ENCODE measurements around the gene HYPK. TPM values are rescaled to one million over a fixed set of nuclear protein-coding genes. Genes with fewer than 3 reads are reported as not detected.

HYPK gene
- total RNA-seq, 6 donors from 2014 or later, result 6.5 to 41.9 (median 14.1) TPM

DNA sequence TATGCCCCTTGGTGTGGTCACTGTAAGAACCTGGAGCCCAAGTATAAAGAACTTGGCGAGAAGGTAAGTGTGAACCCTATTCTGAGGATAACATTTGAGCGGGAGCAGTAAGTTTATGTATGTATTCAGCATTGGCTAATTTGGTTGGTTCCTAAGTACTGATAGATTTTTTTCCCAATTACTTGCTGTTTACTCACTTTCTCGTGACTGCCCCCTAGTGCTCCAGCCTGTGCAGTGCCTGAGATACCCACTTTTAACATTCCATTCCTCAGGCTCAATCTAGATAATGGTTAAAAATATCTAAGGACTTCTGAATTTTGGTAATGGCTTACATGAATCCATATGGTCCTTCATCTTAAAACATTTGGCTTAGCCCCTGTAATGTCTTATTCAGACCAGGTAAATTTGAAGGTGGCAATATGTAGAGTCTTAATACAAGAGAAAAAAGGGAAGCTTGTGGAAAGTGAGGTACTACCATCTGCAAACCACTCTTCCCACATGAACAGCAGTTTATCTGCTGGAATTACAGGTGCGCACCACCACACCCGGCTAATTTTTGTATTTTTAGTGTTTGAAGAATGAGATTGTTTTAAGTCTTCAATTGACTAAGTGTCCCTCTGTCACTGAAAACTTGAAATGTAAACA is 30.7 kb upstream of the HYPK start:
- ATAC-seq (ENCODE audit: low FRiP score in 2 of 2), result peak; percentile 66 to 83
- Histone ChIP-seq H3K27ac (no peak overlapping the region), H3K4me1 (peaks cover 0 to 3% (median 0%) of the 10 kb centered on the region in 4 donors), H3K9me3 (no peaks in the 10 kb centered on the region), H3K27me3 (no peaks in the 10 kb centered on the region), H3K36me3 (peaks cover 41 to 96% (median 81%) of the 10 kb centered on the region in 4 donors), H3K4me3 (no peak overlapping the region)
- WGBS, 2 donors, result 66 to 70% methylated on average over 5 of the region's 5 CpGs
- TF ChIP-seq, protein P1, sequence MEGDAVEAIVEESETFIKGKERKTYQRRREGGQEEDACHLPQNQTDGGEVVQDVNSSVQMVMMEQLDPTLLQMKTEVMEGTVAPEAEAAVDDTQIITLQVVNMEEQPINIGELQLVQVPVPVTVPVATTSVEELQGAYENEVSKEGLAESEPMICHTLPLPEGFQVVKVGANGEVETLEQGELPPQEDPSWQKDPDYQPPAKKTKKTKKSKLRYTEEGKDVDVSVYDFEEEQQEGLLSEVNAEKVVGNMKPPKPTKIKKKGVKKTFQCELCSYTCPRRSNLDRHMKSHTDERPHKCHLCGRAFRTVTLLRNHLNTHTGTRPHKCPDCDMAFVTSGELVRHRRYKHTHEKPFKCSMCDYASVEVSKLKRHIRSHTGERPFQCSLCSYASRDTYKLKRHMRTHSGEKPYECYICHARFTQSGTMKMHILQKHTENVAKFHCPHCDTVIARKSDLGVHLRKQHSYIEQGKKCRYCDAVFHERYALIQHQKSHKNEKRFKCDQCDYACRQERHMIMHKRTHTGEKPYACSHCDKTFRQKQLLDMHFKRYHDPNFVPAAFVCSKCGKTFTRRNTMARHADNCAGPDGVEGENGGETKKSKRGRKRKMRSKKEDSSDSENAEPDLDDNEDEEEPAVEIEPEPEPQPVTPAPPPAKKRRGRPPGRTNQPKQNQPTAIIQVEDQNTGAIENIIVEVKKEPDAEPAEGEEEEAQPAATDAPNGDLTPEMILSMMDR (IDR thresholded peaks at IDR 0.05), result peak; percentile 45 to 71 (median 64)
- TF ChIP-seq POLR2A (IDR thresholded peaks at IDR 0.05), result no peak
- peak in 1 of 2 donors; percentile 49 for DNase-seq

DNA sequence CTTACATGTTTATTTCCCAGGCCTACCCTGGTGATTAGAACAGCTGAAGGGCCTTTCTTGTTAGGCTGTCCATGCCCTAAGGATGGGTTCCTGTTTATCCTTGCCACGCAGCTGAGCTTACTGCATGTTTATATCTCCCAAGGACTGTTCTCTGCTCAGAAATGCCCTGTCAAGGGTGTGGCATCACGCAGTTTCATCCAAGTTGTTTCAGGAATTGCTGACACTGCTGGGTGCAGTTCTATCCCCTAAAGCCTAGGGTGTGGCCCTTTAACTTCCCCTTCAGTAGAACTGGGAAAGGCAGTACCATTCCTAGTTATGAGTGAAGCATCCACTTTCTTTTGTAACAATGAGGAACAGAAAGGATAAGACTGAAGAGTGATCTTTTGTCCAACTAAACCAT is 28.6 kb upstream of the HYPK start:
- ATAC-seq (ENCODE audit: low FRiP score in 2 of 2), result peak; percentile 13 to 48
- peak in 1 of 4 donors; percentile 37 for TF ChIP-seq EP300 (IDR thresholded peaks at IDR 0.05)
- TF ChIP-seq, protein P1 (IDR thresholded peaks at IDR 0.05), result no peak
- TF ChIP-seq POLR2A (IDR thresholded peaks at IDR 0.05), result no peak
- peak in 1 of 2 donors; percentile 74 for TF ChIP-seq POLR2AphosphoS5 (IDR thresholded peaks at IDR 0.05)
- WGBS, 2 donors, result 59 to 62% methylated on average over 2 of the region's 2 CpGs

DNA sequence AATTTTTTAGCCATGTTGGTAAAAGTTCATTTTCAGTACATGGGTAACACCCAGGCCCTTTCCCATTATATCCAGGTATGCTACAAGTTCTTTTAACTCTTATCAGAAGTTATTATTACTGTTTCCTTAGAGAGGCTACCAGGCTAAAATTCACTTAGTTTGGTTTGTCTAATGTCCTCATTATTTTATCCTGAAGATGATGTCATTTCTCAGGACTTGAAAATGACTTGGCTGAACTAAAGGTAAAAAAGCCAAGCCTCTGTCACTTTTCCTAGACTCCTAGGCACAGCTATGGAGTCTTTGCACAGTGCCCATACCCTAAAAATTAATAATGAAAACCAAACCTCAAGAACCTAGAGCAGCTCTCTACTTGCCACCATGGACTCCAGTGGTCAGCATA is 27.8 kb upstream of the HYPK start:
- Histone ChIP-seq H3K4me3 (no peak overlapping the region), H3K36me3 (peaks cover 19 to 66% (median 54%) of the 10 kb centered on the region in 4 donors), H3K27me3 (no peaks in the 10 kb centered on the region), H3K4me1 (peaks cover 7 to 18% (median 10%) of the 10 kb centered on the region in 4 donors), H3K9me3 (no peaks in the 10 kb centered on the region), H3K27ac (peak overlapping the region in 3 of 4 donors; percentile 36 to 65 (median 48))
- ATAC-seq (ENCODE audit: low FRiP score in 2 of 2) (no peak), DNase-seq (no peak)
- TF ChIP-seq, protein P1 (IDR thresholded peaks at IDR 0.05), result no peak

More for the DNA sequence above, 28.6 kb upstream of the HYPK start:
- H3K27ac ChIP-seq, result peak overlapping the region in 3 of 4 donors; percentile 36 to 65 (median 48)
- peaks cover 7 to 15% (median 8%) of the 10 kb centered on the region in 4 donors for H3K4me1 ChIP-seq
- peak in 1 of 2 donors; percentile 39 for DNase-seq
- no peaks in the 10 kb centered on the region for H3K9me3 ChIP-seq
- no peak overlapping the region for H3K4me3 ChIP-seq
- H3K36me3 ChIP-seq, result peaks cover 24 to 74% (median 62%) of the 10 kb centered on the region in 4 donors
- H3K27me3 ChIP-seq, result no peaks in the 10 kb centered on the region

DNA sequence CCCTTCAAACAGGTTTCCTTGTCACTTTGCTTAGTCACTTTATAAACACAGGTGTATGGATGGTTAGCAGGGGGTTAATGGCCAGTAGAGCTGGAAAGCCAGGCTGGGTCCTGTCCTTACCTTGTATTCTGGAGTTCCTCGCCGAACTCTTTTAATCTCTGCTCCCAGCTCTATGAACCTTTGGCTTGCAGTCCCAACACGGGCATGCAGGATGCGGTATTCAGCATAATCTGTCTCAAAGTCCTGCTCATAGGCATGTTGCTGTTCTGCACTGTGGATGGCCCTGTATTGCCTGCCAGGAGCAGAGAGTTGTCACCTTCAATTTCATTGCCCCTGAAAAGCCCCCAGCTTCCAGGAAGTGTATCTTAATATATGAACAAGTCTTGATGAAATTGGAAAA is 26.3 kb upstream of the HYPK start:
- no peaks in the 10 kb centered on the region for H3K27me3 ChIP-seq
- H3K27ac ChIP-seq, result peak overlapping the region in 2 of 4 donors; percentile 15 to 93
- H3K36me3 ChIP-seq, result peaks cover 15 to 52% (median 41%) of the 10 kb centered on the region in 4 donors
- no peaks in the 10 kb centered on the region for H3K9me3 ChIP-seq
- H3K4me3 ChIP-seq, result no peak overlapping the region
- peaks cover 12 to 23% (median 15%) of the 10 kb centered on the region in 4 donors for H3K4me1 ChIP-seq
- DNase-seq, result no peak
- TF ChIP-seq POLR2AphosphoS5 (IDR thresholded peaks at IDR 0.05) (no peak), POLR2A (IDR thresholded peaks at IDR 0.05) (no peak), EP300 (IDR thresholded peaks at IDR 0.05) (no peak)
- TF ChIP-seq, protein P1 (IDR thresholded peaks at IDR 0.05), result no peak
- ATAC-seq (ENCODE audit: low FRiP score in 2 of 2), result no peak
- WGBS, 2 donors, result 83 to 93% methylated on average over 4 of the region's 4 CpGs
